ENCODE measurements around the gene FGFR3.

The FGFR3 gene

GRCh38 chr4:1851160-1851559 is 58.1 kb downstream of the FGFR3 start:
- H3K4me1 ChIP-seq (ENCODE audit: insufficient read depth, low read length): peaks cover 17% of the 10 kb centered on the region
- H3K4me3 ChIP-seq (ENCODE audit: low read length): no peak overlapping the region
- no peak overlapping the region for H2AFZ ChIP-seq (ENCODE audit: low read depth, low read length)
- no peaks in the 10 kb centered on the region for H3K9me3 ChIP-seq (ENCODE audit: low read length)
- no peaks in the 10 kb centered on the region for H3K27me3 ChIP-seq (ENCODE audit: insufficient read depth, low read length)
- H3K36me3 ChIP-seq (ENCODE audit: insufficient read depth, low read length): peaks cover 25% of the 10 kb centered on the region

- Histone ChIP-seq H3K27me3 (ENCODE audit: insufficient read depth, low read length) (no peaks in the 10 kb centered on the region), H3K36me3 (ENCODE audit: insufficient read depth, low read length) (peaks cover 20% of the 10 kb centered on the region), H3K4me3 (ENCODE audit: low read length) (no peak overlapping the region), H3K9me3 (ENCODE audit: low read length) (no peaks in the 10 kb centered on the region), H3K4me1 (ENCODE audit: insufficient read depth, low read length) (peaks cover 19% of the 10 kb centered on the region), H2AFZ (ENCODE audit: low read depth, low read length) (no peak overlapping the region)
These were observed 58.7 kb downstream of the FGFR3 start for GRCh38 chr4:1851575-1852410.

- Histone ChIP-seq H3K4me3 (ENCODE audit: low read length) (no peak overlapping the region), H3K9me3 (ENCODE audit: low read length) (no peaks in the 10 kb centered on the region), H3K36me3 (ENCODE audit: insufficient read depth, low read length) (peaks cover 14% of the 10 kb centered on the region), H3K4me1 (ENCODE audit: insufficient read depth, low read length) (peaks cover 31% of the 10 kb centered on the region), H3K27me3 (ENCODE audit: insufficient read depth, low read length) (no peaks in the 10 kb centered on the region), H2AFZ (ENCODE audit: low read depth, low read length) (no peak overlapping the region)
These were observed 60.0 kb downstream of the FGFR3 start for GRCh38 chr4:1852904-1853623.

GRCh38 chr4:1854752-1855151 is 61.7 kb downstream of the FGFR3 start:
- peak overlapping the region; percentile 76 for H3K4me3 ChIP-seq (ENCODE audit: low read length)
- H3K4me1 ChIP-seq (ENCODE audit: insufficient read depth, low read length): peaks cover 37% of the 10 kb centered on the region

GRCh38 chr4:1855333-1856070 is 62.4 kb downstream of the FGFR3 start:
- Histone ChIP-seq H3K36me3 (ENCODE audit: insufficient read depth, low read length) (peaks cover 11% of the 10 kb centered on the region), H3K9me3 (ENCODE audit: low read length) (no peaks in the 10 kb centered on the region), H3K4me3 (ENCODE audit: low read length) (peak overlapping the region; percentile 76), H3K27me3 (ENCODE audit: insufficient read depth, low read length) (no peaks in the 10 kb centered on the region), H3K4me1 (ENCODE audit: insufficient read depth, low read length) (peaks cover 37% of the 10 kb centered on the region), H2AFZ (ENCODE audit: low read depth, low read length) (peak overlapping the region; percentile 49)

More at GRCh38 chr4:1854752-1855151, 61.7 kb downstream of the FGFR3 start:
- Histone ChIP-seq H3K27me3 (ENCODE audit: insufficient read depth, low read length) (no peaks in the 10 kb centered on the region), H3K9me3 (ENCODE audit: low read length) (no peaks in the 10 kb centered on the region), H2AFZ (ENCODE audit: low read depth, low read length) (no peak overlapping the region), H3K36me3 (ENCODE audit: insufficient read depth, low read length) (peaks cover 11% of the 10 kb centered on the region)

GRCh38 chr4:1856071-1856942 is 63.2 kb downstream of the FGFR3 start, which contains the start of gene LETM1:
LETM1 (minus strand) TSS chr4:1856156; CDS start chr4:1855950, 206 bp downstream.
- Histone ChIP-seq H3K4me3 (ENCODE audit: low read length) (peak within 1 kb of the TSS; percentile 76), H3K27me3 (ENCODE audit: insufficient read depth, low read length) (no peaks in the 10 kb centered on the region), H3K4me1 (ENCODE audit: insufficient read depth, low read length) (peaks cover 37% of the 10 kb centered on the region), H3K36me3 (ENCODE audit: insufficient read depth, low read length) (peaks cover 11% of the 10 kb centered on the region), H2AFZ (ENCODE audit: low read depth, low read length) (peak within 1 kb of the TSS; percentile 54), H3K9me3 (ENCODE audit: low read length) (no peaks in the 10 kb centered on the region)

- peak overlapping the region; percentile 76 for H3K4me3 ChIP-seq (ENCODE audit: low read length)
- no peaks in the 10 kb centered on the region for H3K27me3 ChIP-seq (ENCODE audit: insufficient read depth, low read length)
- peaks cover 7% of the 10 kb centered on the region for H3K36me3 ChIP-seq (ENCODE audit: insufficient read depth, low read length)
- H3K4me1 ChIP-seq (ENCODE audit: insufficient read depth, low read length): peaks cover 39% of the 10 kb centered on the region
- H2AFZ ChIP-seq (ENCODE audit: low read depth, low read length): peak overlapping the region; percentile 54
- no peaks in the 10 kb centered on the region for H3K9me3 ChIP-seq (ENCODE audit: low read length)
These were observed 64.0 kb downstream of the FGFR3 start for GRCh38 chr4:1856943-1857699.

GRCh38 chr4:1857931-1858330 is 64.8 kb downstream of the FGFR3 start:
- no peaks in the 10 kb centered on the region for H3K27me3 ChIP-seq (ENCODE audit: insufficient read depth, low read length)

More at GRCh38 chr4:1857931-1858330, 64.8 kb downstream of the FGFR3 start:
- no peaks in the 10 kb centered on the region for H3K9me3 ChIP-seq (ENCODE audit: low read length)
- H3K4me3 ChIP-seq (ENCODE audit: low read length): no peak overlapping the region
- H2AFZ ChIP-seq (ENCODE audit: low read depth, low read length): no peak overlapping the region
- peaks cover 7% of the 10 kb centered on the region for H3K36me3 ChIP-seq (ENCODE audit: insufficient read depth, low read length)
- peaks cover 45% of the 10 kb centered on the region for H3K4me1 ChIP-seq (ENCODE audit: insufficient read depth, low read length)
